GM19395 (cell line): Measurements from ENCODE around the gene PTPN3.
"Not testable (repeated sequence)": the region's sequence is repeated elsewhere in the genome, so short reads cannot be mapped to it uniquely, and the experiment has no call there.

ENCODE experiments used
- ATAC-seq: cut with Tn5 transposase; IDR thresholded peaks from one replicate; pipeline ENCODE4 v1.9.1; 2021; ENCODE audit warnings: mild to moderate bottlenecking, moderate library complexity; ENCODE audit not compliant: unreplicated experiment

The PTPN3 gene

DNA sequence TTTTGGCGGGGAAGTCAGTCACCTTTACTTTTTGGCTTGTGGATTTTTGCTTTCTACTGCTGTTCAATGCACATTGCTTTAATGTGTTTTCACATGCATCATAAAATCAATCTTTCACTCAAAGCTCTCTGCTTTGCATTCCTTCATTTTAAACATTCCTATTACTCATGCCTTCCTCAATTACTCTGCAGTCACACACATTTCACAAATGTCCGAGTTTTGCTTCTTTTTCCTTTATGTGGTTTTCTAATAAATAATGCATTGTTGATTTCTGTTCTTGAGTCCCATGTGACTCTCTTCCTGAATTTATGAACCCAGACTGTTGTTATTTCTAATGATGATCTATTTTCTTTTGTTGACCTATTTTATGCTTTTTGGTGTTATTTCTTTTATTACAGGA is 95.0 kb downstream of the PTPN3 start:
- ATAC-seq = no peak

- ATAC-seq = peak; percentile 20
Measured at GRCh38 chr9:109401990-109402318, 96.2 kb downstream of the PTPN3 start.

GRCh38 chr9:109401169-109401989 is 96.7 kb downstream of the PTPN3 start:
- peak; percentile 41 for ATAC-seq

DNA sequence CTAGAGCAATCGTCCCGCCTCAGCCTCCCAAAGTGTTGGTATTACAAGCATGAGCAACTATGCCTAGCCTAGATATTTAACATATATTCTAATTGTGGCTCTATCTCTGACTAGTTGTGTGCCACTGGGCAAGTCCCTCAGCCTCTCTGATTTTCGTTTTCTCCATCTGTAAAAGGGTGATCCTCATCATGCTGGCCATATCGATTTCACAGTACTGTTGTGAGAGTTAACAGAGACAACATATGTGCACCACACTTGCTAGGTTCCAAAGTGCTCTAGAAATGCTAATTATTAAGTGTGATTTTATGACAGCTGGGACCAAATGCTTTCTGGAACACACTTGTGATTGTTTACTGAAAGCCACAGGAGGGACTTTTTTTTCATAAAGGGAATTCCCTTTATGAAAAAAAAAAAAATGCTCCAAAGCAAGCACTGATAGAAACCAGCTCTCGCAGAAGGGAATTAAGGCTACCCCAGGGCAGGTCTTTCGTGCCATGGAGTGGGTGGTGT is 98.8 kb downstream of the PTPN3 start:
- ATAC-seq = peak; percentile 72

DNA sequence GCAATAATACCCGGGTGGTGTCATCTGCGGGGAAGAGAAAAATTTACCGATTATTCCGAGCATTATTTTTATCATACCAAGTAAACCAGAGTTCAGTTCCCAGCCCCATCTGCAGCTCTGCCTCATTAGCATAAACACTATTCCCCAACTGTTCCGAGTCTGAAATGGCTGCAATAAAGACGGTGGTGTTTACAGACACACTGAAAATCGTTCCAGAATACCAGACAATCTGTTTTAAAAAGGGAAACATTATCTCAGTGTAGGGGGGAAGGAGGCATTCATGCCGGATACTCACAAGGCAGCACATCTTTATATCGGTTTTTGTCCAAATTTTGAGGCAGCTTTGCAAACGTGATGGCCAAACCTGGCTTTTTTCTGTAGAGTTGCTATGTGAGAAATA is 106.9 kb downstream of the PTPN3 start:
- no peak for ATAC-seq

DNA sequence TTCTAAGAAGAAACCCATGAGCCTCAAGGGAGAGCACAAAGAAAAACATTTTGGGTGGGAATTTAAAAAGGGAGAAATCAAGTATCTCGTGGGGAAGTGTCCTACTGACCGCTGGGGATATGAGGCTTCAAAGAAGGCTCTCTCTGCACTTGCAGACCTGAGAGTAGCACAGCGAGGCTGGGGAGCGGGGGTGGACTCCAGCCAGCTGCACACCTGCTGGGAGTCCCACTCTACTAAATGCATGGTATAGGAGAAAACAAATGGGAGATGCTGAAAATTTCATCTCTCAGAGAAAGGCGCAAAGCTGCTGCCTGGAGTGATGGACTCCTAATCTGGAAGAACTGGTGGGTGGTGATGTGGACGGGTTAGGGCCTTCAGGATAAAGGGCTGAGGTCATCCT is 110.3 kb downstream of the PTPN3 start:
- ATAC-seq = no peak

- ATAC-seq = no peak
Measured at GRCh38 chr9:109387206-109387605, 110.9 kb downstream of the PTPN3 start.

- ATAC-seq = no peak
Measured at GRCh38 chr9:109385499-109385898, 112.6 kb downstream of the PTPN3 start.

GRCh38 chr9:109383947-109384346 is 114.2 kb downstream of the PTPN3 start:
- ATAC-seq = no peak

- no peak for ATAC-seq
Measured at GRCh38 chr9:109383356-109383755, 114.8 kb downstream of the PTPN3 start.

GRCh38 chr9:109382585-109382984 is 115.5 kb downstream of the PTPN3 start:
- no peak for ATAC-seq

- no peak for ATAC-seq
Measured at GRCh38 chr9:109382182-109382581, 115.9 kb downstream of the PTPN3 start.

GRCh38 chr9:109381011-109381729 is 116.9 kb downstream of the PTPN3 start:
- ATAC-seq = peak; percentile 57

GRCh38 chr9:109379513-109379912 is 118.6 kb downstream of the PTPN3 start:
- no peak for ATAC-seq

DNA sequence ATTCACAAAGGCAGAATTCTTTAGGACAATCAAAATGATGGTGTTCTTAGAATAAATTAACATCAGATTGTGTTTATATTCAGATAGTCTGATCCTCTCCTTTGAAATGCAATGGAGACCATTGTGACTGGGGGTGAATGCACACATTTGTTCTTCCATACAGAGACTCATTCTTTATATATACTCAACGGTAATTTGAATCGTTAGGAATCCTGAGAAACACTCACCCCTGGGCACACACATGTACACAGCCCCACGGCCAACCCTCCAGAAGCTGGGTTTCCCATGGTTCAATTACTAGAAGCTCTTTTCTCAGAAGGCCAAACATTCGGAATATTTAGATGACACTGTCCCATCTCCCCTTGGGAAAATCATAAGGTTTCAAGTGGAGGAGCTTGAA is 119.8 kb downstream of the PTPN3 start:
- no peak for ATAC-seq

DNA sequence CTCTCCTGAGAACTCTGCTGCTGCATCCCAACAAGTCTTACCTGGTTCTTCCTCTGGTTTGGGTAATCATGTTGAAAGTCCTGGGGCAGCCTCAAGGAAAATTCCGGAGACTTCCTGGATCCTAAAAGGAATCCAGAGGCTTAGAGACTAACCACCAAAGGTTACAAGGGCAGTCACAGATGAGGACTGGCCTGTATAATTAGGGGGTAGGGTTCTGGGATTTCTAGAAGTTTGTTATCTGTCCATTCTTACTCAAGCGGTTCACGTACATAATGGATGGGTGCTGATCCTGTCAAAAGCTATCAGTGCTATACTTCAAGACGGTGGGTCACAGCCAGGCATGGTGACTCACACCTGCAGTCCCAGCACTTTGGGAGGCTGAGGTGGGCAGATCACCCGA is 125.9 kb downstream of the PTPN3 start:
- ATAC-seq = no peak

GRCh38 chr9:109371374-109371773 is 126.7 kb downstream of the PTPN3 start:
- no peak for ATAC-seq

- ATAC-seq = peak; percentile 87
Measured at GRCh38 chr9:109369285-109369684, 128.8 kb downstream of the PTPN3 start.

DNA sequence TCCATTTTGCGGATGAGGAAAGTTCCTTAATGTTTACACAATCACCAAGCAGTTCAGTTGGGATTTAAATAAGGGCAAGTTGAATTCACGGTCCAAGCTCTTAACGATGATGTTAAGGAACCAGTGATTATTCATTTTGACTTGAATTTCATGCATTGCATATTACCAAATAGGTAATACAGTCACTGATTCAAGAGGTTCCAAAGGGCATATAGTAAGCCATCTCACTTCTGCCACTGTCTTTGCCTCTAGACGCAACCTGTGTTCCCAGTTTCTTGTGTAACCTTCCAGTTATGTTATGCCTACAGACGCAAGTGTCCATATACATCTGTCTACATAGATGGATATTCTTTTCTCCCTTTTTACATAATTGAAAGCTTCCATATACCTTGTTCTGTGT is 137.3 kb downstream of the PTPN3 start:
- ATAC-seq = no peak

- not testable (repeated sequence) for ATAC-seq
Measured at GRCh38 chr9:109358968-109359603, 139.0 kb downstream of the PTPN3 start.

DNA sequence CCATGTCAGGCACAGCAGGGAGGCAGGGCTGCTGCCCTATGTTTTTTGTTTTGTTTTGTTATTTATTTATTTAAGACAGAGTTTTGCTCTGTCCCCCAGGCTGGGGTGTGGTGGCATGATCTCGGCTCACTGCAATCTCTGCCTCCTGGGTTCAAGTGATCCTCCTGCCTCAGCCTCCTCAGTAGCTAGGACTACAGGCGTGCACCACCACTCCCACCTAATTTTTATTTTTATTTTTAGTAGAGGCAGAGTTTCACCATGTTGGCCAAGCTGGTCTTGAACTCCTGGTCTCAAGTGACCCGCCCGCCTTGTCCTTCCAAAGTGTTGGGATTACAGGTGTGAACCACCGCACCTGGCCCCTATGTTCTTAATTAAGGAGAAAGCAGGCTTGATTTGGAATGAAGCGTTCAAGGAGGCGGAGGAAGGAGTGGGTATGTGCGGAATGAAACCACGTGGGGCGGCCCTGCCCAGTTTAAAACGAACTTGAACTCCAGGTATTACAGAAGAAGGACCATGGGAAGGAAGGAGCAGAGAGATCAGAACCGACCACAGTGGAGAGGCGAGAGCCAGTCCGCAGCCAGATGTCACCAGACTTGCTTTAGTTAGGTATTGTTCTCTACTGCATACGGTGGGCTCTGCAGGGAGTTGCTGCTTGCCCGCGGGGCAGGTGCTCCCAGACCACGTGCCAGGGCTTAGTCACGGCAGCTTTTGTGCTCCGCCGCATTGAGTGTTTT is 142.4 kb downstream of the PTPN3 start:
- ATAC-seq = no peak
